GM13977 (cell line): ENCODE measurements around the gene MARCHF7.

Experiments
- DNase-seq: peaks from one replicate; pipeline ENCODE4 v3.0.0; 2012; ENCODE audit warnings: low spot score
- in situ Hi-C: fragments of 300-500 bp; cut with MboI; formaldehyde crosslinking; loops from one replicate; pipeline ENCODE4 v1.12.0; 2022; ENCODE audit warnings: low sequenced_read_pairs, low pct_unique_long_range_greater_than_20kb, mixed read lengths, inconsistent platforms; ENCODE audit not compliant: unreplicated experiment
- TF ChIP-seq, protein P1 (sequence below): IDR thresholded peaks from 2 replicates; pipeline ENCODE4 v1.5.1; 2012; ENCODE audit warnings: mild to moderate bottlenecking, control low read depth; ENCODE audit not compliant: insufficient read depth; ENCODE audit errors: extremely low read depth, missing control alignments

The MARCHF7 gene

DNA sequence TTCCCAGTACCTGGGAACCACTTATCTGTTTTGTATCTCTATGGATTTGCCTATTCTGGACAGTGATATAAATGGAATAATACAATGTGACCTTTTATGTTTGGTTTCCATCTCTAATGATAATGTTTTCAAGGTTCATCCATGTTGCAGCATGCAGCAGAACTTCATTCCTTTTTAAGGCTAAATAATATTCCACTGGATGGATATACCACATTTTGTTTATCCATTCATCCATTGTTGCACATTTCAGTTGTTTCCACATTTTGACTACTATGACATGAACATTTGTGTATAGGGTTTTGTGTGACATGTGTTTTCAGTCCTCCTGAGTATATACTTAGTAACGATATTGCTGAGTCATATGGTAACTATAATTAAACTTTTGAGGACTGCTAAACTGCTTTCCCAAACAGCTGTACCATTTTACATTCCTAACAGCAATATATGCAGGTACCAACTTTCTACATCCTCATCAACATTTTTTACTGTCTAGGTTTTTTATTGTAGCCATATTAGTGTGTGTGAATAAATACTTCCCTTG, 17.7 kb upstream of the MARCHF7 start:
- in situ Hi-C loops = no loop called here
- TF ChIP-seq, protein P1, sequence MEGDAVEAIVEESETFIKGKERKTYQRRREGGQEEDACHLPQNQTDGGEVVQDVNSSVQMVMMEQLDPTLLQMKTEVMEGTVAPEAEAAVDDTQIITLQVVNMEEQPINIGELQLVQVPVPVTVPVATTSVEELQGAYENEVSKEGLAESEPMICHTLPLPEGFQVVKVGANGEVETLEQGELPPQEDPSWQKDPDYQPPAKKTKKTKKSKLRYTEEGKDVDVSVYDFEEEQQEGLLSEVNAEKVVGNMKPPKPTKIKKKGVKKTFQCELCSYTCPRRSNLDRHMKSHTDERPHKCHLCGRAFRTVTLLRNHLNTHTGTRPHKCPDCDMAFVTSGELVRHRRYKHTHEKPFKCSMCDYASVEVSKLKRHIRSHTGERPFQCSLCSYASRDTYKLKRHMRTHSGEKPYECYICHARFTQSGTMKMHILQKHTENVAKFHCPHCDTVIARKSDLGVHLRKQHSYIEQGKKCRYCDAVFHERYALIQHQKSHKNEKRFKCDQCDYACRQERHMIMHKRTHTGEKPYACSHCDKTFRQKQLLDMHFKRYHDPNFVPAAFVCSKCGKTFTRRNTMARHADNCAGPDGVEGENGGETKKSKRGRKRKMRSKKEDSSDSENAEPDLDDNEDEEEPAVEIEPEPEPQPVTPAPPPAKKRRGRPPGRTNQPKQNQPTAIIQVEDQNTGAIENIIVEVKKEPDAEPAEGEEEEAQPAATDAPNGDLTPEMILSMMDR = no peak
- no peak for DNase-seq

DNA sequence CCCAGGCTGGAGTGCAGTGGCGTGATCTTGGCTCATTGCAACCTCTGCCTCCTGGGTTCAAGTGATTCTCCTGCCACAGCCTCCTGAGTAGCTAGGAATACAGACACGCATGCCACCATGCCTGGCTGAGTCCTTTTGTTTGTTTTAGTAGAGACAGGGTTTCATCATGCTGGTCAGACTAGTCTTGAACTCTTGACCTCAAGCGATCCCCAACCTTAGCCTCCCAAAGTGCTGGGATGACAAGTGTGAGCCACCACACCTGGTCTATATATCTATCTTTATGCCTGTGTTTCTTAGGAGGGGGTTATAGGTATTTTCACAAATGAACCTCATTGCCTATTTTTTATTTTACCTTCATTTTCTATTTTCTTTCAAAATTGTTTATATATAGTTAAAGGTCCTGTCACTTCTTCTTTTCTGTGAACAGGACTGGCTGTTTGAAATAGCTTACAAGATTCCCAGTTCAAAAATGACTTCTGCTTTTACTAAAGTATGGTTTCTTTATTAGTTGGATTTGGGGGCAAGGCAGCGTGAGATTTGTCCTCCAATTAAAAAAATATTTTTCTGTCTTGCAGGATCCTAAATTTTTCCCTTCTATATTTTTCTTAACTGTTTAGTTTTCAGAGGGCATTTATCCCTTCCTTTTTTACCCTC, 16.4 kb upstream of the MARCHF7 start:
- no peak for DNase-seq
- in situ Hi-C loops = no loop called here
- TF ChIP-seq, protein P1 = no peak

DNA sequence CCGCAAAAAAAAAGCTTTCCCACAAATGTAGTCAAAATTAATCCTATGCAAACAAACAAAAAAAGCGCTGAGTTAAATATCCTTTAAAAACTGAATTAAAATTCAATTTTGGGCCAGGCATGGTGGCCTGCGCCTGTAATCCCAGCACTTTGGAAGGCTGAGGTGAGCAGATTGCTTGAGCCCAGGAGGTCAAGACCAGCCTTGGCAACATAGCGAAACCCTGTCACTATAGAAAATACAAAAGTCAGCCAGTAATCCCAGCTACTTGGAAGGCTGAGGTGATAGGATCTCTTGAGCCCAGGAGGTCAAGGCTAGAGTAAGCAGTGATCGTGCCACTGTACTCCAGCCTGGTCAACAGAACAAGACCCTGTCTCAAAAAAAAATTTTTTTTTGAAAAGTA, 8.8 kb upstream of the MARCHF7 start:
- TF ChIP-seq, protein P1 = no peak
- DNase-seq = no peak
- in situ Hi-C loops = no loop called here

GRCh38 chr2:159706385-159706980, 5.8 kb upstream of the MARCHF7 start:
- no peak for DNase-seq
- in situ Hi-C loops = no loop called here
- TF ChIP-seq, protein P1 = no peak

GRCh38 chr2:159708066-159708760, 4.1 kb upstream of the MARCHF7 start:
- TF ChIP-seq, protein P1 = no peak
- in situ Hi-C loops = no loop called here
- DNase-seq = no peak

- no peak for DNase-seq
- TF ChIP-seq, protein P1 = no peak
- in situ Hi-C loops = no loop called here
Measured at GRCh38 chr2:159710601-159711180, 1.6 kb upstream of the MARCHF7 start.
